C4-2B (cell line): ENCODE data around the gene KCNJ15.

Experiments used
- ZFX ChIP-seq: fragments of 450-650 bp; IDR thresholded peaks from 2 replicates; pipeline ENCODE4 v1.6.1; 2017
- TF ChIP-seq, protein P1 (sequence below): fragments of 450-650 bp; conservative IDR thresholded peaks from 2 replicates; pipeline ENCODE4 v1.5.1; 2017; ENCODE audit warnings: mild to moderate bottlenecking

DNA sequence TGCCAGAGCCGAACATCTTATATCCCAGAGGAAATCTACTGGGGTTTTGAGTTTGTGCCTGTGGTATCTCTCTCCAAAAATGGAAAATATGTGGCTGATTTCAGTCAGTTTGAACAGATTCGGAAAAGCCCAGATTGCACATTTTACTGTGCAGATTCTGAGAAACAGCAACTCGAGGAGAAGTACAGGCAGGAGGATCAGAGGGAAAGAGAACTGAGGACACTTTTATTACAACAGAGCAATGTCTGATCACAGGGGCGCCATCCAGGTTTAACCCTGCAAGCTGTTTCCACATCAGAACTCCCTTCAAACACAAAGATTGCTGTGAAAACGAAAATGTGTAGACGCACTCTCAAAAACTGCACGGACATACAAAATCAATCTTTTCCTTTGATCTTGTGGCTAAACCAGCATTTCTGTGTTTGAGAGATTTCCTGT, 43.4 kb downstream of the KCNJ15 start:
- TF ChIP-seq, protein P1, sequence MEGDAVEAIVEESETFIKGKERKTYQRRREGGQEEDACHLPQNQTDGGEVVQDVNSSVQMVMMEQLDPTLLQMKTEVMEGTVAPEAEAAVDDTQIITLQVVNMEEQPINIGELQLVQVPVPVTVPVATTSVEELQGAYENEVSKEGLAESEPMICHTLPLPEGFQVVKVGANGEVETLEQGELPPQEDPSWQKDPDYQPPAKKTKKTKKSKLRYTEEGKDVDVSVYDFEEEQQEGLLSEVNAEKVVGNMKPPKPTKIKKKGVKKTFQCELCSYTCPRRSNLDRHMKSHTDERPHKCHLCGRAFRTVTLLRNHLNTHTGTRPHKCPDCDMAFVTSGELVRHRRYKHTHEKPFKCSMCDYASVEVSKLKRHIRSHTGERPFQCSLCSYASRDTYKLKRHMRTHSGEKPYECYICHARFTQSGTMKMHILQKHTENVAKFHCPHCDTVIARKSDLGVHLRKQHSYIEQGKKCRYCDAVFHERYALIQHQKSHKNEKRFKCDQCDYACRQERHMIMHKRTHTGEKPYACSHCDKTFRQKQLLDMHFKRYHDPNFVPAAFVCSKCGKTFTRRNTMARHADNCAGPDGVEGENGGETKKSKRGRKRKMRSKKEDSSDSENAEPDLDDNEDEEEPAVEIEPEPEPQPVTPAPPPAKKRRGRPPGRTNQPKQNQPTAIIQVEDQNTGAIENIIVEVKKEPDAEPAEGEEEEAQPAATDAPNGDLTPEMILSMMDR = no peak
- TF ChIP-seq ZFX = no peak
